ENCODE data around the gene PAPPA2. TPM values are rescaled to one million over a fixed set of nuclear protein-coding genes. Genes with fewer than 3 reads are reported as not detected.

The PAPPA2 gene
- total and polyA plus RNA-seq, 10 of the 15 experiments (the other 5 are each of a cell fraction or from before 2014, with no cell fraction given): under 0.01 to 0.06 (median 0.03) TPM; not detected in 7

DNA sequence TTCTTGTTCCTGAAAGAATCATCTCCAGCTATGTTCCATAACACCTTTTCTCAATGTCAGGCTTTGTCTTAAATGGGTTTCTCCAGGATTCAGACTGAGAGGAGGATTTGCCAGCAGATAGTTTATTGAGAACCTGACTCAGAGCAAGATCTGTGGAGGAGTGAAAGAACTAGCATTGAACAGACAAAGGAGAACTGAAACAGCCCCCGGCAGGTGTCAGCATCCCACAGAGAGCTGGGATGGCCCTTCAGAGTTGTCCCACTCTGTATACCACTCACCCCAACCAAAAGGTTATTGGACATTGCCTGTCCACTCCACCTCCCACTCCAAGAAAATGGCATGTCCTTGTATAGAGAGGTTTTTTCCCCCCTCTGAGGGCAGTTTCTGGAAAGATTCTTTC is 270.7 kb downstream of the PAPPA2 start:
- no peaks in the 10 kb centered on the region for H3K9me3 ChIP-seq (replicated peaks; ENCODE audit: control insufficient read depth, insufficient read depth, low read length)
- no peak overlapping the region for H2AFZ ChIP-seq (ENCODE audit: control insufficient read depth, low read depth, low read length)
- CTCF ChIA-PET: no interaction called here
- in situ Hi-C loops (cut with MboI) (no loop called here), intact Hi-C loops (cut with micrococcal nuclease; ENCODE audit: unreplicated experiment) (no loop called here)
- TF ChIP-seq TCF12 (IDR thresholded peaks at IDR 0.05; ENCODE audit: low read depth, low read length) (no peak), SMC3 (IDR thresholded peaks at IDR 0.05; ENCODE audit: borderline replicate concordance, low read length) (no peak), SPI1 (IDR thresholded peaks at IDR 0.05; ENCODE audit: borderline replicate concordance, insufficient read depth, low read depth, low read length) (peak; percentile 58), ELK1 (IDR thresholded peaks at IDR 0.05; ENCODE audit: low read depth, low read length) (no peak), GATAD2B (conservative IDR thresholded peaks at IDR 0.05; ENCODE audit: low read depth) (no peak), ZZZ3 (IDR thresholded peaks at IDR 0.05; ENCODE audit: control insufficient read depth, insufficient read length, low read depth) (no peak), TARDBP (IDR thresholded peaks at IDR 0.05; ENCODE audit: borderline replicate concordance) (no peak), ZNF24 (IDR thresholded peaks at IDR 0.05) (no peak)
- POLR2A ChIA-PET: no interaction called here
- no TSS peak for BruUV-seq (replicated peaks)
- no peaks in the 10 kb centered on the region for H3K79me2 ChIP-seq (ENCODE audit: control insufficient read depth, insufficient read depth, low read length)
- H4K20me1 ChIP-seq (ENCODE audit: control insufficient read depth, insufficient read depth): no peaks in the 10 kb centered on the region
- no peak overlapping the region for H3K27ac ChIP-seq (ENCODE audit: control insufficient read depth, insufficient read depth)
- no peak overlapping the region for H3K9ac ChIP-seq (ENCODE audit: control insufficient read depth, insufficient read depth, low read length)
- SMC1A ChIA-PET (ENCODE audit: uncharacterized antibody, unreplicated experiment): interaction anchor here (0.6 kb wide), 1 partner anchor 174 kb away, joined by 4 read pairs; no protein-coding TSS in a partner anchor
- FAIRE-seq (no peak), ATAC-seq (peak; percentile 61), DNase-seq (ENCODE audit: low read depth, low spot score) (no peak)
- H3K4me3 ChIP-seq: no peak overlapping the region
- 0% methylated on average over 1 of the region's 1 CpG for WGBS (ENCODE audit: insufficient coverage, insufficient replicate concordance, low lambda C conversion rate, missing lambda C conversion rate)
- no peaks in the 10 kb centered on the region for H3K36me3 ChIP-seq (ENCODE audit: control insufficient read depth in 2 of 2, insufficient read depth in 2 of 2, low read length in 1 of 2)
- RAD21 ChIA-PET (ENCODE audit: unreplicated experiment): no interaction called here
- H3K27me3 ChIP-seq (replicated peaks in 1 of 2; ENCODE audit: control insufficient read depth in 2 of 2, insufficient read depth in 2 of 2, low read length in 1 of 2): no peaks in the 10 kb centered on the region
- no peaks in the 10 kb centered on the region for H3K4me1 ChIP-seq (ENCODE audit: control insufficient read depth, insufficient read depth, low read length)
- H3K4me2 ChIP-seq (ENCODE audit: control insufficient read depth, insufficient read depth): no peak overlapping the region

GRCh38 chr1:176735201-176735600 is 272.2 kb downstream of the PAPPA2 start:
- no TSS peak for BruUV-seq (replicated peaks)
- ChIA-PET RAD21 (ENCODE audit: unreplicated experiment) (no interaction called here), SMC1A (ENCODE audit: uncharacterized antibody, unreplicated experiment) (interaction anchor here (1.1 kb wide), 1 partner anchor 14 kb away, joined by 3 read pairs; no protein-coding TSS in a partner anchor), POLR2A (no interaction called here), CTCF (no interaction called here)
- H3K36me3 ChIP-seq (ENCODE audit: control insufficient read depth in 2 of 2, insufficient read depth in 2 of 2, low read length in 1 of 2): no peaks in the 10 kb centered on the region
- no peak overlapping the region for H3K4me3 ChIP-seq
- H3K27ac ChIP-seq (ENCODE audit: control insufficient read depth, insufficient read depth): no peak overlapping the region
- TF ChIP-seq CHD2 (IDR thresholded peaks at IDR 0.05; ENCODE audit: borderline replicate concordance, low read depth, low read length) (no peak), TCF3 (IDR thresholded peaks at IDR 0.05; ENCODE audit: borderline replicate concordance, insufficient read depth, low read depth, low read length) (no peak)
- no peak for ATAC-seq
- H4K20me1 ChIP-seq (ENCODE audit: control insufficient read depth, insufficient read depth): no peaks in the 10 kb centered on the region
- H3K27me3 ChIP-seq (replicated peaks in 1 of 2; ENCODE audit: control insufficient read depth in 2 of 2, insufficient read depth in 2 of 2, low read length in 1 of 2): no peaks in the 10 kb centered on the region
- no peaks in the 10 kb centered on the region for H3K9me3 ChIP-seq (replicated peaks; ENCODE audit: control insufficient read depth, insufficient read depth, low read length)
- no peaks in the 10 kb centered on the region for H3K79me2 ChIP-seq (ENCODE audit: control insufficient read depth, insufficient read depth, low read length)
- WGBS (ENCODE audit: insufficient coverage, insufficient replicate concordance, low lambda C conversion rate, missing lambda C conversion rate): 0% methylated on average over 1 of the region's 1 CpG
- FAIRE-seq: no peak
- no peak for DNase-seq (ENCODE audit: low read depth, low spot score)
- H3K9ac ChIP-seq (ENCODE audit: control insufficient read depth, insufficient read depth, low read length): no peak overlapping the region
- no peak overlapping the region for H3K4me2 ChIP-seq (ENCODE audit: control insufficient read depth, insufficient read depth)
- no peak overlapping the region for H2AFZ ChIP-seq (ENCODE audit: control insufficient read depth, low read depth, low read length)
- no peaks in the 10 kb centered on the region for H3K4me1 ChIP-seq (ENCODE audit: control insufficient read depth, insufficient read depth, low read length)
- intact Hi-C loops (cut with micrococcal nuclease; ENCODE audit: unreplicated experiment): no loop called here
- in situ Hi-C loops (cut with MboI): no loop called here
